GM12878 (cell line): Measurements from ENCODE around the gene NPC2. TPM values are rescaled to one million over a fixed set of nuclear protein-coding genes. Genes with fewer than 3 reads are reported as not detected.

Experiments
- ATAC-seq: fragments of 200-7000 bp; cut with Tn5 transposase; 3 replicates; pipeline ENCODE4 v1.9.1; 2020; ENCODE audit warnings: mild to moderate bottlenecking, moderate library complexity
- BruUV-seq: library from RNA; stranded (reverse); fragments of 400-500 nt; replicated peaks from 2 replicates; lab custom pipeline; 2021; lab: Mats Ljungman, UMichigan
- CTCF ChIA-PET: fragments of 300-600 bp; sonication (Branson Sonifier 250); formaldehyde crosslinking; extraction: SDS; loops from one replicate; lab custom pipeline; 2021; ENCODE audit warnings: inconsistent platforms; lab: Yijun Ruan, JAX
- POLR2A ChIA-PET: fragments of 350-600 bp; formaldehyde crosslinking; extraction: SDS; loops from one replicate; lab custom pipeline; 2021; ENCODE audit warnings: inconsistent platforms; lab: Charles Lee
- RAD21 ChIA-PET: fragments of 300-600 bp; sonication (Branson Sonifier 250); formaldehyde crosslinking; loops from one replicate; lab custom pipeline; 2023; ENCODE audit warnings: antibody characterized with exemption; ENCODE audit not compliant: unreplicated experiment; lab: Charles Lee
- SMC1A ChIA-PET: fragments of 300-600 bp; sonication (Branson Sonifier 250); formaldehyde crosslinking; loops from one replicate; lab custom pipeline; 2023; ENCODE audit not compliant: unreplicated experiment, uncharacterized antibody; lab: Charles Lee
- DNase-seq: peaks from one replicate; pipeline ENCODE4 v3.0.0-alpha.2; 2011; ENCODE audit warnings: low read depth, low spot score
- FAIRE-seq: peaks from 3 replicates; lab custom pipeline; 2011; peaks lifted over from hg19 to GRCh38; lab: Jason Lieb, UNC
- H2AFZ ChIP-seq: 2 replicates; pipeline ENCODE4 v1.6.0; 2011; ENCODE audit warnings: low read depth, low read length, control low read depth; ENCODE audit not compliant: control insufficient read depth
- H3K27ac ChIP-seq: 2 replicates; pipeline ENCODE4 v1.5.1; 2011; ENCODE audit warnings: control low read depth; ENCODE audit not compliant: control insufficient read depth, insufficient read depth
- H3K27me3 ChIP-seq, 2 experiments: replicated peaks in 1 of 2; 2 replicates each; pipeline versions ENCODE4 v1.6.0 to v1.6.1; 2011; ENCODE audit warnings: low read length in 1 of 2; ENCODE audit not compliant: control insufficient read depth in 2 of 2, insufficient read depth in 2 of 2
- H3K36me3 ChIP-seq, 2 experiments: 2 replicates each; pipeline ENCODE4 v1.5.1; 2011; ENCODE audit warnings: low read length in 1 of 2; ENCODE audit not compliant: control insufficient read depth in 2 of 2, insufficient read depth in 2 of 2
- H3K4me1 ChIP-seq: 2 replicates; pipeline ENCODE4 v1.6.1; 2011; ENCODE audit warnings: mild to moderate bottlenecking, low read length, moderate library complexity, mixed read lengths; ENCODE audit not compliant: control insufficient read depth, insufficient read depth
- H3K4me2 ChIP-seq: 2 replicates; pipeline ENCODE4 v1.6.0; 2011; ENCODE audit warnings: control low read depth; ENCODE audit not compliant: control insufficient read depth, insufficient read depth
- H3K4me3 ChIP-seq: fragments of 200-600 bp; sonication (generic); 2 replicates; pipeline ENCODE4 v1.5.1; 2016
- H3K79me2 ChIP-seq: 2 replicates; pipeline ENCODE4 v1.6.0; 2011; ENCODE audit warnings: low read length; ENCODE audit not compliant: control insufficient read depth, insufficient read depth
- H3K9ac ChIP-seq: 2 replicates; pipeline ENCODE4 v1.8.0; 2011; ENCODE audit warnings: low read length, control low read depth, mixed read lengths; ENCODE audit not compliant: control insufficient read depth, insufficient read depth
- H3K9me3 ChIP-seq: replicated peaks from 3 replicates; pipeline ENCODE4 v1.5.1; 2011; ENCODE audit warnings: mild to moderate bottlenecking, low read length; ENCODE audit not compliant: control insufficient read depth, insufficient read depth
- H4K20me1 ChIP-seq: 2 replicates; pipeline ENCODE4 v1.6.0; 2011; ENCODE audit not compliant: control insufficient read depth, insufficient read depth
- CREB1 ChIP-seq: IDR thresholded peaks from 2 replicates; pipeline ENCODE4 v1.6.1; 2012; ENCODE audit warnings: low read depth, mild to moderate bottlenecking, inconsistent platforms
- ESRRA ChIP-seq: IDR thresholded peaks from 2 replicates; pipeline ENCODE4 v1.6.1; 2012; ENCODE audit warnings: mild to moderate bottlenecking, low read length, improper control_type of control experiment
- EZH2 ChIP-seq: IDR thresholded peaks from 2 replicates; pipeline ENCODE4 v1.6.1; 2012; ENCODE audit warnings: low read depth, mild to moderate bottlenecking, control low read depth, inconsistent platforms, low read length, borderline replicate concordance; ENCODE audit not compliant: control insufficient read depth
- HDAC6 ChIP-seq: fragments of 200-600 bp; sonication (generic); IDR thresholded peaks from one replicate; pipeline ENCODE4 v1.8.0; 2017; ENCODE audit warnings: antibody characterized with exemption; ENCODE audit not compliant: unreplicated experiment
- NFIC ChIP-seq: IDR thresholded peaks from 2 replicates; pipeline ENCODE4 v1.6.1; 2012; ENCODE audit warnings: low read depth, mild to moderate bottlenecking, inconsistent platforms, low read length, moderate library complexity
- NFYA ChIP-seq: IDR thresholded peaks from 2 replicates; pipeline ENCODE4 v1.6.1; 2011; ENCODE audit warnings: low read depth, mild to moderate bottlenecking, low read length, improper control_type of control experiment, borderline replicate concordance
- POLR2A ChIP-seq: IDR thresholded peaks from 2 replicates; pipeline ENCODE4 v1.6.1; 2011; ENCODE audit warnings: low read depth, mild to moderate bottlenecking, low read length
- SUPT20H ChIP-seq: IDR thresholded peaks from 2 replicates; pipeline ENCODE4 v1.6.1; 2011; ENCODE audit warnings: low read depth, mild to moderate bottlenecking, low read length, moderate library complexity, borderline replicate concordance; ENCODE audit not compliant: control insufficient read depth
- SUZ12 ChIP-seq: fragments of 200-600 bp; sonication (generic); IDR thresholded peaks from one replicate; pipeline ENCODE4 v1.6.1; 2018; ENCODE audit warnings: antibody characterized with exemption, mild to moderate bottlenecking; ENCODE audit not compliant: unreplicated experiment
- TAF1 ChIP-seq: IDR thresholded peaks from 2 replicates; pipeline ENCODE4 v1.6.1; 2011; ENCODE audit warnings: mild to moderate bottlenecking, low read depth, low read length, borderline replicate concordance
- TCF12 ChIP-seq: IDR thresholded peaks from 2 replicates; pipeline ENCODE4 v1.6.1; 2011; ENCODE audit warnings: low read depth, mild to moderate bottlenecking, low read length
- WGBS: methylation state at CpG from one replicate; pipeline ENCODE4 v1.1.6; 2016; ENCODE audit warnings: low lambda C conversion rate; ENCODE audit not compliant: insufficient replicate concordance, insufficient coverage; ENCODE audit errors: missing lambda C conversion rate; 5-methylcytosine and 5-hydroxymethylcytosine counted together
- in situ Hi-C: fragments of 300-500 bp; cut with MboI; formaldehyde crosslinking; loops from 9 replicates; pipeline ENCODE4 v1.14.3; 2018; ENCODE audit warnings: mixed read lengths
- intact Hi-C: fragments of 100-400 bp; cut with micrococcal nuclease; formaldehyde crosslinking; loops from one replicate; pipeline ENCODE4 v1.14.2; 2022; ENCODE audit not compliant: unreplicated experiment
- polyA plus RNA-seq, 11 experiments: library from polyadenylated mRNA; depleted of rRNA in 4 of 11; unstranded in 6 of 11; stranded (reverse) in 5 of 11; fragments of >200 nt; fragmentation: Nextera tagmentation in 4 of 11; fragmentation: Illumina TruSeq in 1 of 11; extraction: Ambion mirVana in 4 of 11; extraction: Trizol in 1 of 11; gene quantifications; 1 replicate in 1 of 11; 2 replicates in 10 of 11; pipeline versions ENCODE4 v1.2.1 to v1.2.3, GENCODE V29; 2011 to 2016; ENCODE audit warnings: inconsistent platforms in 2 of 11, missing spikeins in 2 of 11, low read depth in 1 of 11
- total RNA-seq, 4 experiments: library from RNA; depleted of rRNA in 3 of 4; stranded (reverse); fragments of >200 nt in 3 of 4; fragmentation: Illumina TruSeq in 1 of 4; extraction: Trizol in 1 of 4; gene quantifications; 2 replicates each; pipeline versions ENCODE4 v1.2.1 to v1.2.3, GENCODE V29; 2013 to 2021
- TF ChIP-seq, protein P1 (sequence below): fragments of 450-650 bp; IDR thresholded peaks from 2 replicates; pipeline ENCODE4 v1.6.1; 2017; ENCODE audit warnings: antibody characterized with exemption, mild to moderate bottlenecking, moderate library complexity
- TF ChIP-seq, protein P2 (sequence below): IDR thresholded peaks from 2 replicates; pipeline ENCODE4 v1.6.1; 2011; ENCODE audit warnings: borderline replicate concordance, low read depth, mild to moderate bottlenecking, moderate library complexity, mixed read lengths, low read length; ENCODE audit not compliant: insufficient read depth; ENCODE audit errors: extremely low read length
- TF ChIP-seq, protein P3 (sequence below): IDR thresholded peaks from 2 replicates; pipeline ENCODE4 v1.6.1; 2011; ENCODE audit warnings: low read depth, mild to moderate bottlenecking, low read length, moderate library complexity, borderline replicate concordance; ENCODE audit errors: extremely low read depth
- TF ChIP-seq, protein P4 (sequence below): fragments of 450-650 bp; IDR thresholded peaks from 2 replicates; pipeline ENCODE4 v1.6.1; 2017; ENCODE audit warnings: low read depth, mild to moderate bottlenecking, moderate library complexity

NPC2 gene
- total and polyA plus RNA-seq, 10 of the 15 experiments (the other 5 are each of a cell fraction or from before 2014, with no cell fraction given): 29.5 to 109 (median 59.1) TPM

DNA sequence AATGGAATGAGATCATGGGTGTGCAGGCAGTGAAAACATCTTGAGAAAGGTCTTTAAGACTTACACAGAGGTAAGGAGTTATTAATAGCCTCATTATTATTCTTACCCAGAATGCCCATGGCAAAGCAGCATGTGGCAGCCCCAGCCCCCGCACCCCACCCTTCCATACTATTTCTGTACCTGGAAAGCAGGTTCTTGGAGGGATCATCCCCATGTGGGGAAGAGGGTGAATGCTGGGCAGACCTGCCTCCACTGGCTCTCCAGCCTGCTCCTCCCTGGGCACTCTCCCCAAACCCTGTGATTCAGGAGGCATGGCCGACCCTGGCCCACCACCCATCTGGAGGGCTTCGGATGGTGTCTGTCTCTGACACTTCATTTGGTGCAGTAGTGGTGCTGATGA, 28.3 kb downstream of the NPC2 start:
- Histone ChIP-seq H3K9me3 (no peaks in the 10 kb centered on the region), H3K79me2 (no peaks in the 10 kb centered on the region), H3K4me1 (no peaks in the 10 kb centered on the region), H3K27me3 (peaks cover 0 to 5% of the 10 kb centered on the region in 2 experiments; a peak in 2 of 4 replicates), H3K36me3 (no peaks in the 10 kb centered on the region), H3K4me2 (no peak overlapping the region), H3K4me3 (no peak overlapping the region), H3K27ac (no peak overlapping the region), H2AFZ (no peak overlapping the region), H3K9ac (no peak overlapping the region), H4K20me1 (no peaks in the 10 kb centered on the region)
- ChIA-PET POLR2A (no interaction called here), CTCF (no interaction called here), RAD21 (no interaction called here), SMC1A (no interaction called here)
- 56% methylated on average over 3 of the region's 3 CpGs for WGBS
- FAIRE-seq (no peak), DNase-seq (no peak), ATAC-seq (no peak)
- in situ Hi-C loops: no loop called here
- no TSS peak for BruUV-seq
- TF ChIP-seq, protein P1, sequence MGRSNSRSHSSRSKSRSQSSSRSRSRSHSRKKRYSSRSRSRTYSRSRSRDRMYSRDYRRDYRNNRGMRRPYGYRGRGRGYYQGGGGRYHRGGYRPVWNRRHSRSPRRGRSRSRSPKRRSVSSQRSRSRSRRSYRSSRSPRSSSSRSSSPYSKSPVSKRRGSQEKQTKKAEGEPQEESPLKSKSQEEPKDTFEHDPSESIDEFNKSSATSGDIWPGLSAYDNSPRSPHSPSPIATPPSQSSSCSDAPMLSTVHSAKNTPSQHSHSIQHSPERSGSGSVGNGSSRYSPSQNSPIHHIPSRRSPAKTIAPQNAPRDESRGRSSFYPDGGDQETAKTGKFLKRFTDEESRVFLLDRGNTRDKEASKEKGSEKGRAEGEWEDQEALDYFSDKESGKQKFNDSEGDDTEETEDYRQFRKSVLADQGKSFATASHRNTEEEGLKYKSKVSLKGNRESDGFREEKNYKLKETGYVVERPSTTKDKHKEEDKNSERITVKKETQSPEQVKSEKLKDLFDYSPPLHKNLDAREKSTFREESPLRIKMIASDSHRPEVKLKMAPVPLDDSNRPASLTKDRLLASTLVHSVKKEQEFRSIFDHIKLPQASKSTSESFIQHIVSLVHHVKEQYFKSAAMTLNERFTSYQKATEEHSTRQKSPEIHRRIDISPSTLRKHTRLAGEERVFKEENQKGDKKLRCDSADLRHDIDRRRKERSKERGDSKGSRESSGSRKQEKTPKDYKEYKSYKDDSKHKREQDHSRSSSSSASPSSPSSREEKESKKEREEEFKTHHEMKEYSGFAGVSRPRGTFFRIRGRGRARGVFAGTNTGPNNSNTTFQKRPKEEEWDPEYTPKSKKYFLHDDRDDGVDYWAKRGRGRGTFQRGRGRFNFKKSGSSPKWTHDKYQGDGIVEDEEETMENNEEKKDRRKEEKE: no peak
- no peak for TF ChIP-seq POLR2A
- no peak for TF ChIP-seq NFIC
- TF ChIP-seq SUZ12: no peak
- TF ChIP-seq HDAC6: no peak
- no peak for TF ChIP-seq CREB1
- TF ChIP-seq, protein P2, sequence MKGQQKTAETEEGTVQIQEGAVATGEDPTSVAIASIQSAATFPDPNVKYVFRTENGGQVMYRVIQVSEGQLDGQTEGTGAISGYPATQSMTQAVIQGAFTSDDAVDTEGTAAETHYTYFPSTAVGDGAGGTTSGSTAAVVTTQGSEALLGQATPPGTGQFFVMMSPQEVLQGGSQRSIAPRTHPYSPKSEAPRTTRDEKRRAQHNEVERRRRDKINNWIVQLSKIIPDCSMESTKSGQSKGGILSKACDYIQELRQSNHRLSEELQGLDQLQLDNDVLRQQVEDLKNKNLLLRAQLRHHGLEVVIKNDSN: no peak
- TF ChIP-seq SUPT20H: no peak
- TF ChIP-seq TAF1: no peak
- TF ChIP-seq, protein P3, sequence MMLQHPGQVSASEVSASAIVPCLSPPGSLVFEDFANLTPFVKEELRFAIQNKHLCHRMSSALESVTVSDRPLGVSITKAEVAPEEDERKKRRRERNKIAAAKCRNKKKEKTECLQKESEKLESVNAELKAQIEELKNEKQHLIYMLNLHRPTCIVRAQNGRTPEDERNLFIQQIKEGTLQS: no peak
- no peak for TF ChIP-seq TCF12
- no peak for TF ChIP-seq ESRRA
- no peak for TF ChIP-seq EZH2
- no peak for TF ChIP-seq NFYA
- TF ChIP-seq, protein P4, sequence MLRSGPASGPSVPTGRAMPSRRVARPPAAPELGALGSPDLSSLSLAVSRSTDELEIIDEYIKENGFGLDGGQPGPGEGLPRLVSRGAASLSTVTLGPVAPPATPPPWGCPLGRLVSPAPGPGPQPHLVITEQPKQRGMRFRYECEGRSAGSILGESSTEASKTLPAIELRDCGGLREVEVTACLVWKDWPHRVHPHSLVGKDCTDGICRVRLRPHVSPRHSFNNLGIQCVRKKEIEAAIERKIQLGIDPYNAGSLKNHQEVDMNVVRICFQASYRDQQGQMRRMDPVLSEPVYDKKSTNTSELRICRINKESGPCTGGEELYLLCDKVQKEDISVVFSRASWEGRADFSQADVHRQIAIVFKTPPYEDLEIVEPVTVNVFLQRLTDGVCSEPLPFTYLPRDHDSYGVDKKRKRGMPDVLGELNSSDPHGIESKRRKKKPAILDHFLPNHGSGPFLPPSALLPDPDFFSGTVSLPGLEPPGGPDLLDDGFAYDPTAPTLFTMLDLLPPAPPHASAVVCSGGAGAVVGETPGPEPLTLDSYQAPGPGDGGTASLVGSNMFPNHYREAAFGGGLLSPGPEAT: no peak
- intact Hi-C loops: no loop called here
